HepG2 (cell line): ENCODE results near the gene NEDD4L. TPM values are rescaled to one million over a fixed set of nuclear protein-coding genes. Genes with fewer than 3 reads are reported as not detected.
A peak's percentile ranks its signal among the peaks of the same experiment; 100 is the strongest.

Experiments used
- ATAC-seq: fragments of 200-7000 bp; cut with Tn5 transposase; 3 replicates; pipeline ENCODE4 v1.9.1; 2020; ENCODE audit warnings: mild to moderate bottlenecking, moderate library complexity
- BruUV-seq: library from RNA; stranded (reverse); fragments of 400-500 nt; replicated peaks from 2 replicates; lab custom pipeline; 2021; lab: Mats Ljungman, UMichigan
- CTCF ChIA-PET: fragments of 300-600 bp; formaldehyde crosslinking; extraction: SDS; loops from one replicate; lab custom pipeline; 2021; ENCODE audit warnings: low total read pairs, inconsistent platforms, low intra/inter-chr PET ratio; lab: Yijun Ruan, JAX
- POLR2A ChIA-PET: fragments of 350-600 bp; sonication (Branson Sonifier 250); formaldehyde crosslinking; loops from one replicate; lab custom pipeline; 2020; ENCODE audit warnings: antibody characterized with exemption, inconsistent platforms; lab: Yijun Ruan, JAX
- DNase-seq: peaks from one replicate; pipeline ENCODE4 v3.0.0-alpha.2; 2015; ENCODE audit warnings: low spot score
- FAIRE-seq: peaks from 3 replicates; lab custom pipeline; 2011; peaks lifted over from hg19 to GRCh38; lab: Jason Lieb, UNC
- H2AFZ ChIP-seq: one replicate; pipeline ENCODE4 v1.6.1; 2011; ENCODE audit warnings: low read length, inconsistent platforms
- H3K27ac ChIP-seq: fragments of 300-600 bp; 3 replicates; pipeline ENCODE4 v1.8.0; 2011; ENCODE audit warnings: mixed run types, mild to moderate bottlenecking, mixed read lengths, low read length, inconsistent platforms; ENCODE audit not compliant: insufficient read depth; ENCODE audit errors: extremely low read length
- H3K27me3 ChIP-seq, 2 experiments: fragments of 200-600 bp in 1 of 2; 2 replicates in 1 of 2; 3 replicates in 1 of 2; pipeline versions ENCODE4 v1.6.0 to v1.8.0; 2011; ENCODE audit warnings: low read length in 2 of 2, mild to moderate bottlenecking in 2 of 2, moderate library complexity in 2 of 2, inconsistent platforms in 1 of 2; ENCODE audit not compliant: insufficient read depth in 2 of 2, control insufficient read depth in 1 of 2
- H3K36me3 ChIP-seq, 2 experiments: fragments of 200-600 bp in 1 of 2; replicated peaks in 1 of 2; 2 replicates in 1 of 2; 3 replicates in 1 of 2; pipeline versions ENCODE4 v1.5.1 to v1.8.0; 2011; ENCODE audit warnings: low read length in 2 of 2, inconsistent platforms in 1 of 2; ENCODE audit not compliant: insufficient read depth in 2 of 2, control insufficient read depth in 1 of 2
- H3K4me1 ChIP-seq: 2 replicates; pipeline ENCODE4 v1.5.1; 2012; ENCODE audit warnings: low read length, inconsistent platforms; ENCODE audit not compliant: insufficient read depth
- H3K4me2 ChIP-seq: 2 replicates; pipeline ENCODE4 v1.6.0; 2011; ENCODE audit warnings: low read depth, low read length, inconsistent platforms
- H3K4me3 ChIP-seq, 3 experiments: fragments of 200-600 bp in 1 of 3; sonication (generic), shearing (Covaris generic) in 1 of 3; replicated peaks in 1 of 3; 2 replicates each; pipeline ENCODE4 v1.5.1; 2011 to 2016; ENCODE audit warnings: low read length in 3 of 3, inconsistent platforms in 2 of 3, low read depth in 2 of 3, mild to moderate bottlenecking in 2 of 3, control low read depth in 1 of 3, mixed read lengths in 1 of 3; ENCODE audit not compliant: insufficient read depth in 1 of 3
- H3K79me2 ChIP-seq: one replicate; pipeline ENCODE4 v1.6.1; 2011; ENCODE audit warnings: low read length, inconsistent platforms; ENCODE audit not compliant: insufficient read depth
- H3K9ac ChIP-seq: 2 replicates; pipeline ENCODE4 v1.6.0; 2011; ENCODE audit warnings: mild to moderate bottlenecking, low read depth, low read length, inconsistent platforms; ENCODE audit not compliant: insufficient read depth
- H3K9me3 ChIP-seq: 2 replicates; pipeline ENCODE4 v1.5.1; 2012; ENCODE audit warnings: mild to moderate bottlenecking, low read length
- H4K20me1 ChIP-seq: 2 replicates; pipeline ENCODE4 v1.6.0; 2011; ENCODE audit warnings: inconsistent platforms, mild to moderate bottlenecking, low read length, moderate library complexity; ENCODE audit not compliant: insufficient read depth
- CTCF ChIP-seq: sonication (generic); formaldehyde crosslinking; IDR thresholded peaks from 2 replicates; pipeline ENCODE4 v1.5.0; 2020; ENCODE audit warnings: mild to moderate bottlenecking, missing genetic modification reagents, moderate library complexity
- GFI1 ChIP-seq: sonication (generic); formaldehyde crosslinking; IDR thresholded peaks from 2 replicates; pipeline ENCODE4 v1.5.0; 2020; ENCODE audit warnings: missing genetic modification reagents, mild to moderate bottlenecking, borderline replicate concordance
- HES4 ChIP-seq: sonication (generic); formaldehyde crosslinking; IDR thresholded peaks from 2 replicates; pipeline ENCODE4 v1.9.0; 2021; ENCODE audit warnings: mild to moderate bottlenecking, missing genetic modification reagents, borderline replicate concordance
- HNF1B ChIP-seq: sonication (generic); formaldehyde crosslinking; IDR thresholded peaks from 2 replicates; pipeline ENCODE4 v1.5.1; 2020; ENCODE audit warnings: mild to moderate bottlenecking, moderate library complexity, missing genetic modification reagents
- JUNB ChIP-seq: sonication (generic); formaldehyde crosslinking; IDR thresholded peaks from 2 replicates; pipeline ENCODE4 v1.8.0; 2022; ENCODE audit warnings: missing genetic modification reagents, mild to moderate bottlenecking, borderline replicate concordance
- JUND ChIP-seq: sonication (generic); formaldehyde crosslinking; IDR thresholded peaks from 2 replicates; pipeline ENCODE4 v1.8.0; 2022; ENCODE audit warnings: mild to moderate bottlenecking, missing genetic modification reagents
- NONO ChIP-seq, 2 experiments: fragments of 450-650 bp in 1 of 2; sonication (generic) in 1 of 2; formaldehyde crosslinking in 1 of 2; IDR thresholded peaks in 1 of 2; conservative IDR thresholded peaks in 1 of 2; 2 replicates each; pipeline versions ENCODE4 v1.6.1 to v1.8.0; 2017 to 2022; ENCODE audit warnings: mild to moderate bottlenecking in 1 of 2, missing genetic modification reagents in 1 of 2, moderate library complexity in 1 of 2
- SRSF1 ChIP-seq: fragments of 200-400 bp; formaldehyde crosslinking; optimal IDR thresholded peaks from 2 replicates; pipeline ENCODE3; 2017; ENCODE audit warnings: mild to moderate bottlenecking, low read depth, low read length, moderate library complexity
- STAG1 ChIP-seq: sonication (generic); formaldehyde crosslinking; IDR thresholded peaks from 2 replicates; pipeline ENCODE4 v1.4.0; 2020; ENCODE audit warnings: missing genetic modification reagents
- THAP8 ChIP-seq: sonication (generic); formaldehyde crosslinking; IDR thresholded peaks from 2 replicates; pipeline ENCODE4 v1.5.1; 2020; ENCODE audit warnings: missing genetic modification reagents, mild to moderate bottlenecking, borderline replicate concordance
- ZNF530 ChIP-seq: sonication (generic); formaldehyde crosslinking; IDR thresholded peaks from 2 replicates; pipeline ENCODE4 v1.5.0; 2020; ENCODE audit warnings: low read depth, mild to moderate bottlenecking, missing genetic modification reagents
- ZNF713 ChIP-seq: sonication (generic); formaldehyde crosslinking; IDR thresholded peaks from 2 replicates; pipeline ENCODE4 v1.4.0; 2020; ENCODE audit warnings: mild to moderate bottlenecking, missing genetic modification reagents
- WGBS: methylation state at CpG from one replicate; pipeline ENCODE4 v1.1.6; 2017; ENCODE audit warnings: low lambda C conversion rate; 5-methylcytosine and 5-hydroxymethylcytosine counted together
- in situ Hi-C: cut with HindIII; loops from 2 replicates; pipeline ENCODE4 v1.10.0; 2017; ENCODE audit warnings: low pct_unique_long_range_greater_than_20kb; ENCODE audit not compliant: extremely low pct_ligation_motif_present
- intact Hi-C: fragments of 100-400 bp; cut with micrococcal nuclease; formaldehyde crosslinking; loops from one replicate; pipeline ENCODE4 v1.10.0; 2022; ENCODE audit not compliant: unreplicated experiment
- polyA plus RNA-seq, 8 experiments: library from polyadenylated mRNA; depleted of rRNA in 3 of 8; stranded (reverse) in 7 of 8; unstranded in 1 of 8; fragments of >200 nt; fragmentation: Illumina TruSeq in 4 of 8; extraction: Trizol in 4 of 8; gene quantifications; 2 replicates each; pipeline versions ENCODE4 v1.2.1 to v1.2.3, GENCODE V29; 2011 to 2016; ENCODE audit warnings: low read depth in 4 of 8, missing spikeins in 1 of 8, mixed read lengths in 1 of 8; ENCODE audit not compliant: insufficient read depth in 1 of 8
- total RNA-seq, 5 experiments: library from RNA; depleted of rRNA; stranded (reverse); fragments of >200 nt; fragmentation: Illumina TruSeq; extraction: Trizol; gene quantifications; 2 replicates each; pipeline ENCODE4 v1.2.3, GENCODE V29; 2016; ENCODE audit warnings: low read depth in 1 of 5

Gene NEDD4L
- total and polyA plus RNA-seq, 2 of the 13 experiments (the other 11 are each of a cell fraction or from before 2014, with no cell fraction given) = 168 to 390 TPM

GRCh38 chr18:58140387-58141325 is 96.6 kb downstream of the NEDD4L start:
- peak; percentile 83 for ATAC-seq
- in situ Hi-C loops = no loop called here

More at GRCh38 chr18:58140387-58141325, 96.6 kb downstream of the NEDD4L start:
- Histone ChIP-seq H3K9ac (no peak overlapping the region), H3K27ac (no peak overlapping the region), H4K20me1 (no peaks in the 10 kb centered on the region), H2AFZ (no peak overlapping the region), H3K4me2 (no peak overlapping the region), H3K4me3 (no peak overlapping the region), H3K4me1 (peaks cover 38% of the 10 kb centered on the region)
- POLR2A ChIA-PET = no interaction called here
- CTCF ChIA-PET = no interaction called here
- intact Hi-C loops = no loop called here
- no TSS peak for BruUV-seq
- no peak for TF ChIP-seq THAP8 (CRISPR knock-in tag)
- no peak for TF ChIP-seq ZNF713
- no peak for TF ChIP-seq JUND (CRISPR knock-in tag)
- TF ChIP-seq HNF1B = no peak
- TF ChIP-seq HES4 (CRISPR knock-in tag) = no peak
- TF ChIP-seq SRSF1 = no peak
- TF ChIP-seq JUNB (CRISPR knock-in tag) = no peak
- TF ChIP-seq NONO (IDR thresholded peaks at IDR 0.05) = no peak
- no peak for TF ChIP-seq NONO (CRISPR knock-in tag; conservative IDR thresholded peaks at IDR 0.05)
- TF ChIP-seq CTCF (CRISPR knock-in tag) = peak; percentile 62
- no peak for TF ChIP-seq ZNF530
- TF ChIP-seq GFI1 = no peak
- peak; percentile 38 for TF ChIP-seq STAG1
- TF ChIP-seq, all 625 proteins: peak for 2
- FAIRE-seq = peak; percentile 37
- H3K36me3 ChIP-seq = no peaks in the 10 kb centered on the region; a peak in 1 of 5 replicates
- peak; percentile 39 for DNase-seq
- H3K9me3 ChIP-seq = no peaks in the 10 kb centered on the region
- H3K27me3 ChIP-seq = no peaks in the 10 kb centered on the region
- peaks cover 46% of the 10 kb centered on the region for H3K79me2 ChIP-seq
- 58% methylated on average over 5 of the region's 12 CpGs for WGBS
